Uterus (tissue), 2 donors: ENCODE data around the gene SPINK6.

Source experiments
- CTCF ChIP-seq, 4 experiments: fragments of 200-600 bp in 2 of 4; fragments of 450-650 bp in 2 of 4; sonication (generic) in 2 of 4; IDR thresholded peaks; one replicate each; pipeline ENCODE4 v1.5.1; 2016 to 2019; ENCODE audit warnings: antibody characterized with exemption in 4 of 4, mild to moderate bottlenecking in 2 of 4, moderate library complexity in 1 of 4
- POLR2A ChIP-seq, 2 donors: fragments of 450-650 bp; IDR thresholded peaks; one replicate each; pipeline ENCODE4 v1.6.1; 2016; ENCODE audit warnings: antibody characterized with exemption in 2 of 2, mild to moderate bottlenecking in 1 of 2, moderate library complexity in 1 of 2

- no peak for TF ChIP-seq CTCF (IDR thresholded peaks at IDR 0.05)
- no peak for TF ChIP-seq POLR2A (IDR thresholded peaks at IDR 0.05)
These were observed 9.6 kb upstream of the SPINK6 start for GRCh38 chr5:148193202-148193601.
